ENCODE data around the gene DNM2.

DNA sequence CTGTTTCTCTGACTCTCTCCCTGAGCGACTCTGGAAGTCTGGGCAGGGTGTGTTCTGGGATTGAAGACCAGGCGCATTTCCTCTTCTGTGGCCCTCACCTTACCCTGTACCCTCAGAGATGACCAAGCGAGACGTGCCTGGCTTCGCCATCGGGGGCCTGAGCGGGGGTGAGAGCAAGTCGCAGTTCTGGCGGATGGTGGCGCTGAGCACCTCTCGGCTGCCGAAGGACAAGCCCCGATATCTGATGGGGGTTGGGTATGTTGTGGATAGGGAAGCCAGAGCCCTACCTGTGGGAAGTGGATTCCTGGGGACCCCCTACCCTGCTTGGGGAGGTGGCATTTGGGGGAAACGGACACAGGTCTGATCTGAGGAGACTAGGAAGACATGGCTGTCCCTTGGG, 5.8 kb upstream of the DNM2 start:
- TF ChIP-seq, protein P1, sequence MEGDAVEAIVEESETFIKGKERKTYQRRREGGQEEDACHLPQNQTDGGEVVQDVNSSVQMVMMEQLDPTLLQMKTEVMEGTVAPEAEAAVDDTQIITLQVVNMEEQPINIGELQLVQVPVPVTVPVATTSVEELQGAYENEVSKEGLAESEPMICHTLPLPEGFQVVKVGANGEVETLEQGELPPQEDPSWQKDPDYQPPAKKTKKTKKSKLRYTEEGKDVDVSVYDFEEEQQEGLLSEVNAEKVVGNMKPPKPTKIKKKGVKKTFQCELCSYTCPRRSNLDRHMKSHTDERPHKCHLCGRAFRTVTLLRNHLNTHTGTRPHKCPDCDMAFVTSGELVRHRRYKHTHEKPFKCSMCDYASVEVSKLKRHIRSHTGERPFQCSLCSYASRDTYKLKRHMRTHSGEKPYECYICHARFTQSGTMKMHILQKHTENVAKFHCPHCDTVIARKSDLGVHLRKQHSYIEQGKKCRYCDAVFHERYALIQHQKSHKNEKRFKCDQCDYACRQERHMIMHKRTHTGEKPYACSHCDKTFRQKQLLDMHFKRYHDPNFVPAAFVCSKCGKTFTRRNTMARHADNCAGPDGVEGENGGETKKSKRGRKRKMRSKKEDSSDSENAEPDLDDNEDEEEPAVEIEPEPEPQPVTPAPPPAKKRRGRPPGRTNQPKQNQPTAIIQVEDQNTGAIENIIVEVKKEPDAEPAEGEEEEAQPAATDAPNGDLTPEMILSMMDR (IDR thresholded peaks at IDR 0.05), result peak in 3 of 6 experiments; percentile 69 to 73 (median 71)
- no peak for TF ChIP-seq POLR2A (IDR thresholded peaks at IDR 0.05)

Data from Peyer's patch (tissue), 4 donors.